HG02642 (cell line): ENCODE measurements around the gene BIRC3.

ENCODE experiments used
- ATAC-seq: cut with Tn5 transposase; IDR thresholded peaks from one replicate; pipeline ENCODE4 v1.9.1; 2021; ENCODE audit warnings: mild to moderate bottlenecking; ENCODE audit not compliant: unreplicated experiment, poor library complexity

Gene BIRC3

DNA sequence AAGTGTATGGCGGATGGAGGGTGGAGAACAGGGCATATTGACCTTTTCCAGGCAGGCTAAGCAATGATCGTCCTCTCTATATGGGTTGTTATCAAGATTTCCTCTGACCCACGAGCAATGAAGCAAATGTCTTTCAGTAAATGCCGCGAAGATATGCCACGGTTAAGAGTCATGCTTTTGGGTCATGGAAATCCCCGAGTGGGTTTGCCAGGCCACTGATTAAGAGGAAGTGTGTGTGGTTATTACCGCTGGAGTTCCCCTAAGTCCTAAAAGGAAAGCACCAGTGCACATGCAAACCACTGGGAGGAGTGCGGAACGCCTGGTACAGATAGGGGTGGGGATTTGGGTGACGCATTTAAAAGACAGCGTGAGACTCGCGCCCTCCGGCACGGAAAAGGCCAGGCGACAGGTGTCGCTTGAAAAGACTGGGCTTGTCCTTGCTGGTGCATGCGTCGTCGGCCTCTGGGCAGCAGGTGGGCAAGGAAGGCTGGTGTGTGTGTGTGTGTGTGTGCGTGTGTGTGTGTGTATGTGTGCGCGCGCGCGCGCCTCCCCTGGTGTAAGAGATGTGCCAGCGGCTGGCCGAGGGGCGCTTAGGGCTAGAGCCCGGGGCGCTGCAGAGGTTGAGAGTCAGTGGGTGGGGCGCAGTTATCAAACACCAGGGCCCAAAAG lies at the start of gene BIRC3:
BIRC3 (plus strand) TSS at position 386 of the 669 bp plus-strand sequence. CDS start 7,026 bp downstream, outside the sequence.
- ATAC-seq = peak; percentile 89

- ATAC-seq = no peak
Measured at GRCh38 chr11:102267609-102268008, 49.7 kb upstream of the BIRC3 start.

GRCh38 chr11:102268083-102268984 lies 49.0 kb upstream of the BIRC3 start:
- ATAC-seq = peak; percentile 97

GRCh38 chr11:102268985-102269470 lies 48.3 kb upstream of the BIRC3 start:
- ATAC-seq = no peak

GRCh38 chr11:102269927-102270326 lies 47.4 kb upstream of the BIRC3 start:
- no peak for ATAC-seq

DNA sequence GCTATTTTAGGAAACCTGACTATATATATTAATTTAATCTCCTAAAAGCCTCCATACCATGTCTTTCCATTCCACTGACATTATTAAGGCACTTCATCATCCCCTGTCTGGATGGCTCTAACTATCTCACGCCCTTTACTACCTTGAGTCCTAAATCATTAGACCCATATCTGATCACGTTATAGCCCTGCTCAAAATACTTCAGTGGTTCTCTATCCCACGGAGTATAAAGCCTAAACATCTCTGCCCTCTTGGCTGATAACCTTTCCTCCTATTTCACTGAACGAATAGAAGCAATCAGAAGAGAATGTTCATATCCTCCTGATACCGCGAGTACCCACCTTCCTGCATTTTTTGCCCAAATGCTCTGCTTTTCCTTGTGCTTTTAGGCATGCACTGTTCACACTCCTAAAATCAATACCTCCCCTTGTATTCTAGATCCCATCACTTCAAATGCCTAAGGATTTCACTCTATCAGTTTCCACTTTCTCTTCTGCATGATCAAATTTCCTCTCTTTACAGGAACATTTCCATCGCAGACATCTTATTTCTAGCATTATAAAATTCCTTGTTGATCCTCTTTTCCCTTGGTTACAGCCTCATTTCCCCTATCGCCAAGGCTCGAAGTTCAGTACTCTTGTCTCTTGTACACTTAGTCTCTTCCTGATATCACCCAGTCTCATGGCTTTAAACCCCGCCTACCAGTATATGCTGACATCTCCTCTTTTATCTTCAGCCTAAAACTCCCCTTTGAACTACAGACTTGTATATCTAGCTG lies 45.0 kb upstream of the BIRC3 start:
- no peak for ATAC-seq

DNA sequence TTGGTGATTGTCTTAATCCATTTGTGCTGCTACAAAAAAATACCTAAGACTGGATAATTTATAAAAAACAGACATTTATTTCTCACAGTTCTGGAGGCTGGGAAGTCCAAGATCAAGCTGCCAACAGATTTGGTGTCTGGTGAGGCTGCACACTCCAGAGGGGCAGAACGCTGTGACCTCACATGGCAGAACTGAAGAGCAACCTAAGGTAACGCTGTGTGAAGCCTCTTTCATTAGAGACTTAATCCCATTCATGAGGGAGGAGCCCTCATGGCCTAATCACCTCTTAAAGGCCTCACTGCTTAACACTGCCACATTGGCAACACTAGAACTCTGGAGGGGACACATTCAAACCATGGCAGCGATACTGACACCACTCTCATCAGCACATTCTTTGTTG lies 42.7 kb upstream of the BIRC3 start:
- no peak for ATAC-seq

DNA sequence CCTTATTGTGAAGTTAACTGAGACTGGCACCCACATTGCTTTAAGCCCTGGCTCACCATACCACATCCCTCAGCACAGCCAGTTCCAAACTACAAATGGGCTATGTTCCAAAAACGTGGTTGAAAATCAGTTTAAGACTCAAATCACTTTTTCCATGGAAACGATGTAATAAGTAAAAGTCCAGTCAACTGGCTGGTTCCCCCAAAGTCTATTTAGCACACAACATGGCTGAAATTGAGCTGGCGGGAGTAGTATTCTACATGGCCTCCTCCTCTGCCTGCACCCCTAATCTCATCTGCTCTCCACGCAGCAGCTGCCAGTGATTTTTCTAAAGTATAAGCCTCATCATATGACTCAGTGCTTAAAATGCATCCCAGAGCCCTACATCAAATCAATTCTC lies 40.9 kb upstream of the BIRC3 start:
- ATAC-seq = no peak

GRCh38 chr11:102276783-102277182 lies 40.5 kb upstream of the BIRC3 start:
- no peak for ATAC-seq

DNA sequence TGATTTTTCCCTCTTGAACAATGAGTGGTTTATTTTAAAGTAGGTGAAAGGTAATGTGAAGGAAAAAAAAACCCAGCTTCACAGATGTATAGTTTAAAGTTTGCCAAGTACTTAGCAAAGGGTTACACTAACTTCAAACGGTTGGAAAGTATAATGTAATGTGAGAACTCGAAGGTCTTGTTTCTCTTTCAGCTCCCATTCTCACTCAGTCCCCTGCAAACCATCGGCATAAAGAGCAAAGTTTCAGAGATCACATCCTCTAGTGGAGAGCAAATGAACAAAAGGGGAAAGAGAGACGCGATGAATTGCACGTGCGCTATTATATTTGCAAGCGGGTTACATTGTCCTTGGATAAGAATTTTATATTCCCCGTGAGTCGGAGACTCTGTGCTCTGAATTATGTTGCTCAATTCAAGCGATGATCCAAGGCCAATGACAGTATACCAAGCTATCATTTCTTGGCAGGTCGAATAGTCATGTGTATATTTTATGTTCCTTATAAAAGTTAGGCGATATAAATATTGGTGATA lies 37.6 kb upstream of the BIRC3 start:
- peak; percentile 93 for ATAC-seq

DNA sequence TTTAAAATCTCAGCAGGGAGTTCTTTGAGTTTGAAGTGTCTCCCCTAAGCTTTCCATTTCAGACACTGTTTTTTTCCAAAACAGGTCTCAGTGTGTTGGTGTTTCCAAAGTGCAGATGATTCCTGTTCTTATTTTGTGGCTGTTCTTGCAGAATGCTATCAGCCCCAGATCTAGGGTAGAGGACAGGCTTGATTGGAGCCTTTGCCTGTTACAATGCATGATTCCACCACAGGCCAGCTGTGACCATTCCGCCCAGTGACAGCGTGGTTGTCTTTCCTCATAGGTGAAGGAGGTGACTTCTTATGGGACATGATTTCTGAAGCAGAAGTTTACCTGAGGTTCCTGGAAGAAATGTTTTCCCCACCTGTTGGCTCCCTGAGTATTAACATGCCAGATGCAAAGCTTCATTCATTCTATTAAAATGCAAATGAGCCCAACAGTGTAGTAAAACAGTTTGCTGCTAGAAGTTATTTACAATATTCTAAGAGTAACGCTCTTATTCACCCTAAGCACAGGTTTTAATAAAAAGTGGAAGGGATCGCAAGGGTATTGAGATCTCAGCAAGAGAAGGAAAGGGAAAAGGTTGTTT lies 36.9 kb upstream of the BIRC3 start:
- ATAC-seq = no peak

- no peak for ATAC-seq
Measured at GRCh38 chr11:102283116-102283485, 34.2 kb upstream of the BIRC3 start.

- no peak for ATAC-seq
Measured at GRCh38 chr11:102284008-102284407, 33.3 kb upstream of the BIRC3 start.

- ATAC-seq = no peak
Measured at GRCh38 chr11:102286292-102286691, 31.0 kb upstream of the BIRC3 start.

DNA sequence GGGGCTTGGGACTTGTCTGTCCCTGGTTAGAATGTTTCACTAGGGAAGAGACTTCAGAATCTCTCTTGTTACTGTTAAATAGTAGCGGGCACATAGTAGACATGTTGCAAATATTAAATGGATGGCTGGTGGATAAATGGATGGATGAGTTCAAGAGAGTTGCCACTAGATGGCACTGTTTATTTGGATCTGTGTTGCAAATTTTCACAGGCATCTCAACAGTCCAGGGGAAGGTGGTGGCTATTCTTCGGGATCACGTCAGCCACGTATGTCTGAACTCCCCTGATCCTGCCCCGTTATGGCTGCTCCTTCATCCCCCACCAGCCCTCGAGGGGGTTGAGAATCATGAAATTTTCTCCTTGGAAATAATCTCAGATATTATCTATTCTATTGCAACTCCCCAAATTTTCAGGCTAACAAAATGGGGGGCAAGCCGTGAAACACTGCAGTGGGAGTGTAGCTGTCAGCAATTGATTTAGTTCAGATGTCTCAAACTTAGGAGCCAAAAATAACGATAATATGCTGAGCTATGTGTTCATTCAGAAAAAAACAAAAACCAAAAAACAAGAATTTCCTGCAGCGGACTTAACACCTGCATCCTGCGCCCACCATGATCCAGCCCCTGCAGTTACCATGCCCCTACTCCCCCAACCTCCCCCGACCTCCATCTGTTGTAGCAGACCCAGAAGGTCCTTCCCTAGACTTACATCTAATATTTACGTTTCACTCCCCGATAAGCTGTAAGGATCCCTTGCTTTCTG lies 29.1 kb upstream of the BIRC3 start:
- ATAC-seq = peak; percentile 82

GRCh38 chr11:102288725-102289083 lies 28.6 kb upstream of the BIRC3 start:
- no peak for ATAC-seq

DNA sequence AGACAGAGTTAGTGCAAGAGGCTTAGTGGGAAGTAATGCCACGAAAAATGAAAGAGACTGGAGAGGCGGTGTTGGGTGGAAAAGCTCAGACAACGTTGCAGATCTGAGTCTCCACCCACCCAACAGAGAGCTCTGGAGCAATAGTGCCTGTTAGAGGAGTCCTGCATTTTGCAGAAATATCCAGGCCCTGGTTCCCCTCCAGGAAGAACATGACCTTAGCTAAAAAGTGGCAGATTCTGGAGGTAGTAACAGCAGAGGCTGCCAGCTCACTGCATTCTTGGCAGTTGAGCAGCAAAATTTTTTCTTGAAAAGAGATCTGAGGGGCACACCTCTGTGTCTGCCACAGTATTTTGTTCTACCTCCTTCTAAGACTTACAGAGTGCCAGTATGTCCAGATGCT lies 27.7 kb upstream of the BIRC3 start:
- ATAC-seq = no peak

DNA sequence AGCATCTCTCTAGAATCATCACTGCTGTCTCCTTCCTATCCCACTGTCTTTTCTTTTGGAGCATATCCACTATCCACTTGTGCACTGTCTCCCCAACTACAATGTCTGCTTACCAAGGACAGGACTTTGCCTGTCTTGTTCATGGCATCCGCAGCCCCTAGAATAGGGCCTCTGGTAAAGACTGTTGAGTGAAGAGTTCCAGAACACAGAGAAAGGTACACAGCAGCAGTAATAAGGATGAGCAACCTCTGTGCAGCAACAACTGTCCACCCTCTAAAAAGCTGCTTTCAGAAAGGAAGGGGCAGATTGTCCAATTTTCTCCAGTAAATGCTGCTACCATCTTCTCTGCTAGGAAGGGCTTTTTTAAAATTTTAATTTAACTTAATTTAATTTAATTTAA lies 25.5 kb upstream of the BIRC3 start:
- no peak for ATAC-seq

DNA sequence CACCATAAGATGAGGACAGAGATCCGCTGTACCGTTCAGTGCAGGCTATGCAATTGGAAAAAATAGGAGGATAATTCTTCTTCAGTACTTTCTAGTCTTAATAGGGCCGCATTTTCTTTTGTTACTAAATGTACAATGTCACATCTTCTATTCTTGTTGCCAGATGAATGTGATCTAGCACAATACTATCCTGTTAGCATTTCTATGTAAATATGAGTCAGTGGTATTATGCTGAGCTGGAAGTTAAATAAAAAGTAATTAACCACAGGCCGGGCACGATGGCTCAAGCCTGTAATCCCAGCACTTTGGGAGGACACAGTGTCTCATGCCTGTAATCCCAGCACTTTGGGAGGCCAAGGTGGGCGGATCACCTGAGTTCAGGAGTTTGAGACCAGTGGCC lies 24.4 kb upstream of the BIRC3 start:
- no peak for ATAC-seq
